Parathyroid adenoma (tissue), 2 donors: ENCODE data around the gene KIAA1671.

Experiments used
- H2AFZ ChIP-seq: fragments of 300-600 bp; sonication (generic); one replicate; pipeline ENCODE4 v1.7.0; 2017; ENCODE audit warnings: antibody characterized with exemption, mild to moderate bottlenecking
- H3K27ac ChIP-seq: fragments of 300-600 bp; sonication (generic); one replicate; pipeline ENCODE4 v1.7.0; 2017
- H3K27me3 ChIP-seq: fragments of 300-600 bp; sonication (generic); one replicate; pipeline ENCODE4 v1.7.0; 2017; ENCODE audit warnings: low read length; ENCODE audit not compliant: control insufficient read depth, insufficient read depth
- H3K36me3 ChIP-seq: fragments of 300-600 bp; sonication (generic); one replicate; pipeline ENCODE4 v1.7.0; 2017; ENCODE audit warnings: low read length; ENCODE audit not compliant: control insufficient read depth, insufficient read depth
- H3K4me1 ChIP-seq: fragments of 300-600 bp; sonication (generic); one replicate; pipeline ENCODE4 v1.7.0; 2017; ENCODE audit warnings: control low read depth
- H3K4me2 ChIP-seq: fragments of 300-600 bp; sonication (generic); one replicate; pipeline ENCODE4 v1.7.0; 2017; ENCODE audit warnings: low read length
- H3K4me3 ChIP-seq: fragments of 300-600 bp; sonication (generic); one replicate; pipeline ENCODE4 v1.7.0; 2017; ENCODE audit warnings: low read depth, low read length
- H3K79me2 ChIP-seq: fragments of 300-600 bp; sonication (generic); one replicate; pipeline ENCODE4 v1.7.0; 2017; ENCODE audit warnings: control low read depth
- H3K9ac ChIP-seq: fragments of 300-600 bp; sonication (generic); one replicate; pipeline ENCODE4 v1.7.0; 2017; ENCODE audit warnings: mild to moderate bottlenecking
- H3K9me3 ChIP-seq: fragments of 300-600 bp; sonication (generic); one replicate; pipeline ENCODE4 v1.7.0; 2017; ENCODE audit warnings: low read length; ENCODE audit not compliant: control insufficient read depth
- TF ChIP-seq, protein P1 (sequence below): fragments of 300-600 bp; sonication (generic); IDR thresholded peaks from one replicate; pipeline ENCODE4 v1.7.0; 2017; ENCODE audit warnings: antibody characterized with exemption, mild to moderate bottlenecking
- donor health status: primary hyperparathyroidism.

Gene KIAA1671

DNA sequence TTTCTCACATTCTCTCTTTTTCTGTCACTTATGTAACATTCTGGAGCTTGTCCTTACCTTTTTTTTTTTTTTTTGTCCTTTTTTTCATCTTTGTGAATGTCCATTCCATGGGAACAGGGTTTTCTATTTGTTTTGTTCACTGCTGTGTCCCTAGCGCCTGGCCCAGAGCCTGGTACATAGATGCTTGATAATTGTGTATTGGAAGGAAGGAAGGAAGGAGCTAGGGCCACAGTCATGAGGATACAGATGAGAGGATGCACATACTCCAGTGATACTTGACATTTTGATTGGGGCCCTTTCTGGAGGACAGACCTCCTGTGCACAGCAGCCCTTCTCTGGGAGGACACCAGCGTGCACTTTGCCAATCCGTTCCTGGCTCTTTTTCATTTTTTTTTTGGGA is 68.9 kb downstream of the KIAA1671 start:
- H3K27ac ChIP-seq: no peak overlapping the region
- no peaks in the 10 kb centered on the region for H3K4me1 ChIP-seq
- no peak overlapping the region for H3K4me2 ChIP-seq
- no peak overlapping the region for H3K9ac ChIP-seq
- no peak overlapping the region for H3K4me3 ChIP-seq
- TF ChIP-seq, protein P1, sequence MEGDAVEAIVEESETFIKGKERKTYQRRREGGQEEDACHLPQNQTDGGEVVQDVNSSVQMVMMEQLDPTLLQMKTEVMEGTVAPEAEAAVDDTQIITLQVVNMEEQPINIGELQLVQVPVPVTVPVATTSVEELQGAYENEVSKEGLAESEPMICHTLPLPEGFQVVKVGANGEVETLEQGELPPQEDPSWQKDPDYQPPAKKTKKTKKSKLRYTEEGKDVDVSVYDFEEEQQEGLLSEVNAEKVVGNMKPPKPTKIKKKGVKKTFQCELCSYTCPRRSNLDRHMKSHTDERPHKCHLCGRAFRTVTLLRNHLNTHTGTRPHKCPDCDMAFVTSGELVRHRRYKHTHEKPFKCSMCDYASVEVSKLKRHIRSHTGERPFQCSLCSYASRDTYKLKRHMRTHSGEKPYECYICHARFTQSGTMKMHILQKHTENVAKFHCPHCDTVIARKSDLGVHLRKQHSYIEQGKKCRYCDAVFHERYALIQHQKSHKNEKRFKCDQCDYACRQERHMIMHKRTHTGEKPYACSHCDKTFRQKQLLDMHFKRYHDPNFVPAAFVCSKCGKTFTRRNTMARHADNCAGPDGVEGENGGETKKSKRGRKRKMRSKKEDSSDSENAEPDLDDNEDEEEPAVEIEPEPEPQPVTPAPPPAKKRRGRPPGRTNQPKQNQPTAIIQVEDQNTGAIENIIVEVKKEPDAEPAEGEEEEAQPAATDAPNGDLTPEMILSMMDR: no peak
- no peaks in the 10 kb centered on the region for H3K36me3 ChIP-seq
- H3K79me2 ChIP-seq: peaks cover 6% of the 10 kb centered on the region
- no peak overlapping the region for H2AFZ ChIP-seq
- no peaks in the 10 kb centered on the region for H3K9me3 ChIP-seq
- no peaks in the 10 kb centered on the region for H3K27me3 ChIP-seq

DNA sequence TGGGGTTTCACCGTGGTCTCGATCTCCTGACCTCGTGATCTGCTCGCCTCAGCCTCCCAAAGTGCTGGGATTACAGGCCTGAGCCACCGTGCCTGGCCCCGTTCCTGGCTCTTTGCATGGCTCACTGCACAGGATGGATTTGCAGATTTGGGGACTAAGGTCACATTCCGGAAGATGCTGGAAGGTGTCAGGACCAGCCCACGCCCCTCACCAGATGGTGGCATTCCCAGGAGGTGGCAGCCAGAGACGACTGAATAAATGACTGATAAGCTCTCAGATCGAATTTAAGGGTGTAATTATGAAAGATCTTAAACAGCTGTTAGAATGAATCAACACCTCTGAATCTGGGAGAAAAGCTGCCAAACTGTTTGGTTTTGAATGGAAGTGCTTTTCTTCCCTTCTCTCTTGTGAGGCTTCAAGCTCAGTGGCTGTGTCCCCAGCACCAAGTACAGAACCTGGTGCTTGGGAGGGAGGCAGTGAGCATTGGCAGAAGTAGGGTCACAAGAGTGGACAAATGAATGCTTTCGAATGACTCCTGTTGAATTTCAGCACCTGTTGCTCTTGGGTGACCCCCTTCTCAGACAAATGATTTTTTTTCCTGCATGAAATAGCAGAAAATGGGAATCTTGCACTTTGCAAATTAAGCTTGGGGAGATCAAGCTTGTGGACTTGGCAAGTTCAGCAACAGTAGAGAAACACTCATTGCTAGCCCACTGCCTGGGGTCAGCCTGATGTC is 69.6 kb downstream of the KIAA1671 start:
- Histone ChIP-seq H3K4me1 (no peaks in the 10 kb centered on the region), H3K79me2 (peaks cover 6% of the 10 kb centered on the region), H3K9me3 (no peaks in the 10 kb centered on the region), H3K27ac (no peak overlapping the region), H3K4me3 (no peak overlapping the region), H3K36me3 (no peaks in the 10 kb centered on the region), H3K9ac (no peak overlapping the region), H3K4me2 (no peak overlapping the region), H2AFZ (no peak overlapping the region), H3K27me3 (no peaks in the 10 kb centered on the region)
- TF ChIP-seq, protein P1: no peak

DNA sequence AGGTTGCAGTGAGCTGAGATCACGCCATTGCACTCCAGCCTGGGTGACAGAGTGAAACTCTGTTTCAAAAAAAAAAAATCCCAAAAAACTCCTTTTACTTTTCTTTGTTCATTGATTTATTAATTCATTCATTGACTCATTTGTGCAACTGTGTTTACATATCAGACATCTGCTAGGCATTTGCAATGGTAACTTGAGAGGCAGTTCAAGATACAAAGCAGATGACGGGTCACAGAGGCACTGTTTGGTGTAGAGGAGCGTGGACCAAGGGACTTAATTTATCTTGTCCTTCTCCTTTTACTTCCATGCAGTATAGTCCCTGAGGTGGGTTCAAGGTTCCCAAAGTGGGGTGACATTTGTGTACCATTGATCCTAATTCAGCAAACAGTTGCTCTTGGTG is 71.4 kb downstream of the KIAA1671 start:
- Histone ChIP-seq H3K79me2 (peaks cover 6% of the 10 kb centered on the region), H3K4me3 (no peak overlapping the region), H3K4me1 (no peaks in the 10 kb centered on the region), H3K27ac (no peak overlapping the region), H2AFZ (no peak overlapping the region), H3K36me3 (no peaks in the 10 kb centered on the region), H3K9me3 (no peaks in the 10 kb centered on the region), H3K4me2 (no peak overlapping the region), H3K27me3 (no peaks in the 10 kb centered on the region), H3K9ac (no peak overlapping the region)
- TF ChIP-seq, protein P1: no peak

DNA sequence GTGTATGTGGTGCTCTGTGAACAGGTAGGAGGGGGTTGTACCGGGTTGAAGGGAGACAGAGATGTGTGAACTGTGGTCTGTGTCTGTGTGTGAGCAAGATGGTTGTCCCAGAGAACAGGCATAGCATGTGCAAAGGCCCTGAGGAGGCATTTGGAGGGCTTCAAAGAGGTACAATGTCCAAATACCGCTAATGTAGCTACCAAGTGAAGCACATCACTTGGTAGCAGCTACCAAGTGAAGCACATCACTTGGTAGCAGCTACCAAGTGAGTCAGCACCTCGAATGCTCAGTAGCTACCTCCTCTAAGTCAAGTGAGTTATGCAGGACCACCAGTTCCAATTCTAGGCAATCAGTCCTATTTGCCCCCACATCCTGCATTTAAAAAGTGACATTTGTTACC is 72.4 kb downstream of the KIAA1671 start:
- H3K27ac ChIP-seq: no peak overlapping the region
- H3K9me3 ChIP-seq: no peaks in the 10 kb centered on the region

More for the DNA sequence above, 72.4 kb downstream of the KIAA1671 start:
- Histone ChIP-seq H3K4me1 (no peaks in the 10 kb centered on the region), H3K4me2 (no peak overlapping the region), H3K36me3 (no peaks in the 10 kb centered on the region), H3K27me3 (no peaks in the 10 kb centered on the region), H3K79me2 (peaks cover 6% of the 10 kb centered on the region), H2AFZ (no peak overlapping the region), H3K4me3 (no peak overlapping the region), H3K9ac (no peak overlapping the region)
- TF ChIP-seq, protein P1: no peak
